Activated CD8-positive, alpha-beta T cell treated with anti-CD3 and anti-CD28 coated beads for 36 hours (primary cell): ENCODE data around the gene ACOX2. TPM values are rescaled to one million over a fixed set of nuclear protein-coding genes. Genes with fewer than 3 reads are reported as not detected.

ENCODE experiments used
- ATAC-seq: fragments of 200-7000 bp; cut with Tn5 transposase; one replicate; pipeline ENCODE4 v1.10.0; 2021; ENCODE audit warnings: mild to moderate bottlenecking, moderate library complexity
- CTCF ChIA-PET: fragments of 350-600 bp; sonication (Branson Sonifier 250); formaldehyde crosslinking; loops from one replicate; lab custom pipeline; 2021; ENCODE audit warnings: antibody characterized with exemption; lab: Charles Lee
- POLR2A ChIA-PET: fragments of 350-600 bp; sonication (Branson Sonifier 250); formaldehyde crosslinking; loops from one replicate; lab custom pipeline; 2021; ENCODE audit warnings: antibody characterized with exemption; lab: Charles Lee
- DNase-seq: peaks from one replicate; pipeline ENCODE4 v3.0.0-alpha.2; 2020
- H3K27ac Mint-ChIP-seq: one replicate; pipeline ENCODE4 v1.8.0; 2021; ENCODE audit warnings: mild to moderate bottlenecking, mixed read lengths
- H3K27me3 Mint-ChIP-seq: one replicate; pipeline ENCODE4 v1.8.0; 2021; ENCODE audit warnings: mixed read lengths
- H3K36me3 Mint-ChIP-seq: one replicate; pipeline ENCODE4 v1.8.0; 2021; ENCODE audit warnings: low read depth, mixed read lengths
- H3K4me1 Mint-ChIP-seq: one replicate; pipeline ENCODE4 v1.8.0; 2021; ENCODE audit warnings: low read depth, mixed read lengths
- H3K4me3 Mint-ChIP-seq: one replicate; pipeline ENCODE4 v1.8.0; 2021; ENCODE audit warnings: mild to moderate bottlenecking, moderate library complexity, mixed read lengths
- H3K9me3 Mint-ChIP-seq: one replicate; pipeline ENCODE4 v1.8.0; 2021; ENCODE audit warnings: mixed read lengths
- intact Hi-C: fragments of 100-400 bp; cut with micrococcal nuclease; formaldehyde crosslinking; loops from one replicate; pipeline ENCODE4 v1.10.0; 2022
- total RNA-seq, 2 experiments: library from RNA; stranded (reverse); gene quantifications; one replicate each; pipeline ENCODE4 v1.2.3, GENCODE V29; 2021
- TF ChIP-seq, protein P1 (sequence below): fragments of 200-600 bp; IDR thresholded peaks from one replicate; pipeline ENCODE4 v1.8.0; 2022; ENCODE audit warnings: antibody characterized with exemption, mild to moderate bottlenecking

The ACOX2 gene
- total RNA-seq, 2 experiments from 2014 or later, result not detected

DNA sequence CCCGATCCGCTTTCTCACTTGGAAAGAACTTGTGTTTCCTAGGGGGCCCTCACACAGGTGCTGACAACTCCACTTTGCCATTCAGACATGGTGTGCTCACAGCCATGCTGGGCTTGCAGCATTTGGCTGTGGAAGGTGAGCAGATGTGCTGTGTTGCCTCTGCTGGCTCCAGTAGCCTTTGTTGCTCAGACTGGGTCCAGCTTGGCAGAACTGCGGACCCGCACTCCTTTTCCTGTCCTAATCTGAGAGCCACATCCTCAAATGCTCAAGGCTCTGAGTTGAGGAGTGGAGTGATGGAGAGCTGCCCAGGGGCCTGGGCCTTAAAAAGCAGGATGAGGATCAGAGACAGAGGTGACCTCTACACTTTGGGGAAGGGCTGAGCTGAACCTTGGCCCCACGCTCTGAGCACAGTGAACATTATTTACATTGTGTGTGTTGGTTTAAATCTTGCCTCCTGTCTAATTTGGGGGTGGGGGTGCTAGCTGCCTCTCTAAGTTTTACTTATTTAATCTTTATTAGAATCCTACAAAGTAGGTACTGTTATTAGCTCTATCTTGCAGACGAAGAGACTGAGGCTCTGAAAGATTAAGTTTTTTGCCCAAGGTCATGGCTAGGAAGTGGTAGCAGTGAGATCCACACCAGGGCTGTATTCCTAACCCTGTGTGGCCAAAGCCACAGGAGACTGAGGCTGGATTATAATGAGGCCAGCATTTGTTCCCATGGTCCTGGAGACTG, 17.2 kb downstream of the ACOX2 start:
- no peak for ATAC-seq
- POLR2A ChIA-PET, result no interaction called here
- CTCF ChIA-PET, result no interaction called here

DNA sequence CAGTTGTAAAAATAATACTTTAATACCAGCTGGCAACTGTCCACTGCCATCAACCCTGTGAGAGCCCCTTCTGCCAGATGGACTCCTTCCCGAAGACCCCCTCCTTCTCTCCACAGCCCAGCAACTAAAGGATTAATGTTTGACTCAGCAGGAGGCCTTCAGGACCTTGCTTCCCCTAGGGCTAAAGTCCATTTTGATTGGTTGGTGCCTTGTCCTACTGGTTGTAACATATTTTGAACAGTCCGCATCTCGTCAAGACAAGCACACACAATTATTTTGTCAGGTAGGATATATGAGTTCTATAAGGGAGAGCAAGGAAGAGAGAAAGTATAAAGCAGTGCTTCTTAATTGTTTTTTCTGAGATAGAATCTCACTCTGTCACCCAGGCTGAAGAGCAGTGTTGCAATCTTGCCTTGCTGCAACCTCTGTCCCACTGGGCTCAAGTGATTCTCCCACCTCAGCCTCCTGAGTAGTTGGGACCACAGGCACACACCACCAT, 18.6 kb downstream of the ACOX2 start:
- Mint-ChIP-seq H3K4me3 (no peak overlapping the region), H3K27me3 (no peaks in the 10 kb centered on the region), H3K27ac (no peak overlapping the region), H3K4me1 (peaks cover 2% of the 10 kb centered on the region), H3K9me3 (no peaks in the 10 kb centered on the region), H3K36me3 (no peaks in the 10 kb centered on the region)
- CTCF ChIA-PET, result interaction anchor here (1.4 kb wide), 1 partner anchor 13 kb away, joined by 4 read pairs; no protein-coding TSS in a partner anchor
- DNase-seq (no peak), ATAC-seq (no peak)
- intact Hi-C loops, result no loop called here
- TF ChIP-seq, protein P1, sequence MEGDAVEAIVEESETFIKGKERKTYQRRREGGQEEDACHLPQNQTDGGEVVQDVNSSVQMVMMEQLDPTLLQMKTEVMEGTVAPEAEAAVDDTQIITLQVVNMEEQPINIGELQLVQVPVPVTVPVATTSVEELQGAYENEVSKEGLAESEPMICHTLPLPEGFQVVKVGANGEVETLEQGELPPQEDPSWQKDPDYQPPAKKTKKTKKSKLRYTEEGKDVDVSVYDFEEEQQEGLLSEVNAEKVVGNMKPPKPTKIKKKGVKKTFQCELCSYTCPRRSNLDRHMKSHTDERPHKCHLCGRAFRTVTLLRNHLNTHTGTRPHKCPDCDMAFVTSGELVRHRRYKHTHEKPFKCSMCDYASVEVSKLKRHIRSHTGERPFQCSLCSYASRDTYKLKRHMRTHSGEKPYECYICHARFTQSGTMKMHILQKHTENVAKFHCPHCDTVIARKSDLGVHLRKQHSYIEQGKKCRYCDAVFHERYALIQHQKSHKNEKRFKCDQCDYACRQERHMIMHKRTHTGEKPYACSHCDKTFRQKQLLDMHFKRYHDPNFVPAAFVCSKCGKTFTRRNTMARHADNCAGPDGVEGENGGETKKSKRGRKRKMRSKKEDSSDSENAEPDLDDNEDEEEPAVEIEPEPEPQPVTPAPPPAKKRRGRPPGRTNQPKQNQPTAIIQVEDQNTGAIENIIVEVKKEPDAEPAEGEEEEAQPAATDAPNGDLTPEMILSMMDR, result no peak
- POLR2A ChIA-PET, result no interaction called here

More for the DNA sequence above, 17.2 kb downstream of the ACOX2 start:
- Mint-ChIP-seq H3K4me3 (no peak overlapping the region), H3K27ac (no peak overlapping the region), H3K4me1 (peaks cover 2% of the 10 kb centered on the region), H3K27me3 (no peaks in the 10 kb centered on the region), H3K9me3 (no peaks in the 10 kb centered on the region), H3K36me3 (no peaks in the 10 kb centered on the region)
- intact Hi-C loops, result no loop called here
- DNase-seq, result no peak
- TF ChIP-seq, protein P1, result no peak

DNA sequence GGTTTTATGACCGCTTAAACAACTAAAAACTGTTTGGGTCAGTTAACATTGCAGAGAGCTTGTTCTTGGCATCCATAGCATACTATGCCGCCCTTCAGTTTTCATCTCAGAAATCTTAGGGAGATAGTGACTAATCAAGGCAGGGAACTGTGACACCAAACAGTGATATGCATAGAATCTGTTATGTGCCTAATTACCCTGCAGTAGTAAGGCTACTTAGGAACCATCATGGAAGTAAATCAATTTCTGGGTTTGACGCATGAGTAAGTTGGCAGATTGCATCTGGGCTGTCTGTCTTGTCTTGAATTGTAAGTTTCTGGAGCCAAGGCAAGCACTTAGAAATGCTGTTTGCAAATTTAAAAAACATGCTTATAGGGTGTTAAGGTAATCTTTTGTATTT, 22.6 kb downstream of the ACOX2 start:
- no peak overlapping the region for H3K27ac Mint-ChIP-seq
- ChIA-PET POLR2A (no interaction called here), CTCF (no interaction called here)
- no peak for ATAC-seq
- H3K4me1 Mint-ChIP-seq, result no peaks in the 10 kb centered on the region
- TF ChIP-seq, protein P1, result no peak
- no peaks in the 10 kb centered on the region for H3K9me3 Mint-ChIP-seq
- no peaks in the 10 kb centered on the region for H3K27me3 Mint-ChIP-seq
- no peaks in the 10 kb centered on the region for H3K36me3 Mint-ChIP-seq
- no peak for DNase-seq
- intact Hi-C loops, result no loop called here
- no peak overlapping the region for H3K4me3 Mint-ChIP-seq

DNA sequence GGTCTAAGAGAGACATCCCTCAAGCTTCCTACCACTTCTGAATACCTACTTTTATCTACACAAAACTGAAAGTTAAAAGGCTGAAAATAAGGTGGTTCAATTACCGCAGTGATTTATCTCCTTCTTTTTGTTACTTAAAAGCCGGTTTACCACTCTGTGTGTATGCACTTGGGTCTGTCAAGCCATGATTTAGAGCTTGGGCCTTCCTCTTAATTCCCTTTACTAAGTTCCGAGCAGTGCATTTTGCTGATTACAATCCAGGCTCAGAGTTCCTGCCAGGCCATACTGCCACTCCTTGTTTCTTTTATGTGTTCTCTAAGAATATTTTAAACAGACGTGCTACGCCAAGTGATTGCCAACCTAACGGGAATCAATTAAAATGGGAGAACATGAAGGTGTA, 28.6 kb downstream of the ACOX2 start:
- Mint-ChIP-seq H3K9me3 (no peaks in the 10 kb centered on the region), H3K36me3 (no peaks in the 10 kb centered on the region), H3K4me3 (no peak overlapping the region), H3K4me1 (no peaks in the 10 kb centered on the region), H3K27ac (no peak overlapping the region), H3K27me3 (no peaks in the 10 kb centered on the region)
- ATAC-seq (no peak), DNase-seq (no peak)
- POLR2A ChIA-PET, result no interaction called here
- CTCF ChIA-PET, result no interaction called here
- TF ChIP-seq, protein P1, result no peak
- intact Hi-C loops, result no loop called here

DNA sequence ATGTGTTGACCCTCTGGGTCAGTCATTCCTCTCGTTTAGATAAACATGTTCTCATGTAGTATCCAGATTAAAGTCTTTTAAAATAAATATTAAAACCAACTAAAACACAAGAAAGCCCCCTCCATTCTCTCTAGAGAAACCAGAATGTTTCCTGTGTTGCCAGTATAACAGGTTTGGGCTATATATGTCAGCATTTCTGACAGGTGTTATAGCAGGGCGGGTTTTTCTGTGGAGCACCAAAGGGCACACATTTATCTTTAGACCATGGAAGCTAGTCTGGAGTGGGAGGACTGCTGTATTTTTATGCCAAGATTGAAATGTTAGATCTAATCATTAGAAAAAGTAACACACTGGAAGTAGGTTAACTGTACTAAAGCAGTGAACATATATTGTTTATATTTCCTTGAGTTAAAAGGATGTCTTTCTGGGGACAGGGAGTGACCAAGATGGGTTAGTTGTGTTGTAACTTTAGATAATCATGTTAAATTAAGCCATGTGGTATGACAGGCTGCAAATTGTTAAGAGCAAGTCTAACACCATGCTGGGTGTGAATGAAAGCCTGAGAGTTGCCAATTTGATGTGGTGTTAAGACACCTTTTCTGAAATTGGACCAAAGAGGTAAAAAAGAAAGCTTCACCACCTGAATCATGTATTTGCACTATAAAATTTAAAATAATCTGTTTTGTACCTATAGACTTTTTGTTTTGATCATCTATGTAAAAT, 29.5 kb downstream of the ACOX2 start:
- no peaks in the 10 kb centered on the region for H3K9me3 Mint-ChIP-seq
- CTCF ChIA-PET, result interaction anchor here (1.1 kb wide), 1 partner anchor 22 kb away, joined by 4 read pairs; no protein-coding TSS in a partner anchor

More for the DNA sequence above, 29.5 kb downstream of the ACOX2 start:
- Mint-ChIP-seq H3K27me3 (no peaks in the 10 kb centered on the region), H3K4me3 (no peak overlapping the region), H3K27ac (no peak overlapping the region), H3K4me1 (no peaks in the 10 kb centered on the region), H3K36me3 (no peaks in the 10 kb centered on the region)
- POLR2A ChIA-PET, result no interaction called here
- TF ChIP-seq, protein P1, result no peak
- intact Hi-C loops, result no loop called here
- no peak for DNase-seq
- no peak for ATAC-seq
